Measurements from ENCODE around the gene TSPAN1. TPM values are rescaled to one million over a fixed set of nuclear protein-coding genes. Genes with fewer than 3 reads are reported as not detected.

TSPAN1 gene
- total and polyA plus RNA-seq, 2 of the 13 experiments (the other 11 are each of a cell fraction or from before 2014, with no cell fraction given) = 1.7 to 2.9 TPM

- TF ChIP-seq SALL2 (CRISPR knock-in tag; IDR thresholded peaks at IDR 0.05) = no peak
- TF ChIP-seq ZNF282 (IDR thresholded peaks at IDR 0.05; ENCODE audit: partially characterized antibody) = no peak
- TF ChIP-seq CEBPB (IDR thresholded peaks at IDR 0.05; ENCODE audit: borderline replicate concordance, low read depth, low read length) = no peak
- peak; percentile 92 for TF ChIP-seq SMC3 (IDR thresholded peaks at IDR 0.05; ENCODE audit: low read length)
- no peak for TF ChIP-seq ZNF644 (CRISPR knock-in tag; IDR thresholded peaks at IDR 0.05; ENCODE audit: low read depth)
- peak; percentile 95 for TF ChIP-seq STAG1 (CRISPR knock-in tag; IDR thresholded peaks at IDR 0.05)
- TF ChIP-seq CREM (IDR thresholded peaks at IDR 0.05) = no peak
- TF ChIP-seq CREM (CRISPR knock-in tag; IDR thresholded peaks at IDR 0.05) = no peak
These were observed 4.5 kb downstream of the TSPAN1 start (continued) for GRCh38 chr1:46179138-46180081.

GRCh38 chr1:46180082-46180616 is 5.3 kb downstream of the TSPAN1 start:
- Histone ChIP-seq H3K9me3 (ENCODE audit: low read length) (no peaks in the 10 kb centered on the region), H3K9ac (ENCODE audit: insufficient read depth, low read depth, low read length) (no peak overlapping the region), H3K79me2 (ENCODE audit: insufficient read depth, low read length) (no peaks in the 10 kb centered on the region), H3K4me1 (ENCODE audit: insufficient read depth, low read length) (peaks cover 64% of the 10 kb centered on the region), H3K4me2 (ENCODE audit: low read depth, low read length) (peak overlapping the region; percentile 45), H3K27ac (ENCODE audit: extremely low read length, insufficient read depth, low read length) (no peak overlapping the region), H4K20me1 (ENCODE audit: insufficient read depth, low read length) (no peaks in the 10 kb centered on the region), H3K36me3 (replicated peaks in 1 of 2; ENCODE audit: control insufficient read depth in 1 of 2, insufficient read depth in 2 of 2, low read length in 2 of 2) (no peaks in the 10 kb centered on the region), H3K27me3 (ENCODE audit: control insufficient read depth in 1 of 2, insufficient read depth in 2 of 2, low read length in 2 of 2) (peaks cover 0 to 3% of the 10 kb centered on the region in 2 experiments; a peak in 1 of 5 replicates), H2AFZ (ENCODE audit: low read length) (no peak overlapping the region), H3K4me3 (replicated peaks in 1 of 3; ENCODE audit: insufficient read depth in 1 of 3, low read depth in 2 of 3, low read length in 3 of 3) (peak overlapping the region in 1 of 3 experiments; percentile 9; a peak in 1 of 6 replicates)
- intact Hi-C loops (cut with micrococcal nuclease; ENCODE audit: unreplicated experiment) (loop anchor here (2.0 kb wide), 1 partner anchor 19 kb away; the partner anchor contains the start of gene POMGNT1), in situ Hi-C loops (cut with HindIII; ENCODE audit: extremely low pct_ligation_motif_present, low pct_unique_long_range_greater_than_20kb) (loop anchor here (5.0 kb wide), 1 partner anchor 42 kb away; no protein-coding TSS in a partner anchor)
- CTCF ChIA-PET (ENCODE audit: low intra/inter-chr PET ratio, low total read pairs) = interaction anchor here (3.2 to 4.9 kb wide), 2 partner anchors 43 to 142 kb away, joined by 43 to 88 read pairs; no protein-coding TSS in a partner anchor
- ATAC-seq (peak; percentile 66), DNase-seq (ENCODE audit: low spot score) (peak; percentile 36), FAIRE-seq (no peak)
- POLR2A ChIA-PET = no interaction called here
- WGBS (ENCODE audit: low lambda C conversion rate) = 26% methylated on average over 11 of the region's 12 CpGs
- no TSS peak for BruUV-seq (replicated peaks)
- TF ChIP-seq ATAD3A (CRISPR knock-in tag; IDR thresholded peaks at IDR 0.05) = no peak
- TF ChIP-seq ZNF350 (CRISPR knock-in tag; IDR thresholded peaks at IDR 0.05; ENCODE audit: borderline replicate concordance, low read depth) = peak; percentile 19; the same call in 1 of the 2 replicates
- 0 out of 2 replicates have a peak, but pooled peaks have one; percentile 31 for TF ChIP-seq ZSCAN21 (CRISPR knock-in tag; IDR thresholded peaks at IDR 0.05; ENCODE audit: borderline replicate concordance)
- peak; percentile 43 for TF ChIP-seq SALL1 (CRISPR knock-in tag; IDR thresholded peaks at IDR 0.05)
- TF ChIP-seq RAD21 (CRISPR knock-in tag; IDR thresholded peaks at IDR 0.05) = peak; percentile 59
- TF ChIP-seq STAG1 (CRISPR knock-in tag; IDR thresholded peaks at IDR 0.05) = peak; percentile 75
- no peak for TF ChIP-seq ZNF776 (CRISPR knock-in tag; IDR thresholded peaks at IDR 0.05)
- peak; percentile 26; the same call in 1 of the 2 replicates for TF ChIP-seq ZFX (CRISPR knock-in tag; IDR thresholded peaks at IDR 0.05; ENCODE audit: low read depth)
- TF ChIP-seq ZFY (CRISPR knock-in tag; IDR thresholded peaks at IDR 0.05) = 0 out of 2 replicates have a peak, but pooled peaks have one; percentile 10
- TF ChIP-seq RARA (CRISPR knock-in tag; IDR thresholded peaks at IDR 0.05) = peak; percentile 42
- no peak for TF ChIP-seq HNRNPLL (IDR thresholded peaks at IDR 0.05; ENCODE audit: low read depth, low read length, poor library complexity, severe bottlenecking)
- TF ChIP-seq ZNF317 (CRISPR knock-in tag; IDR thresholded peaks at IDR 0.05) = peak; percentile 59; the same call in 1 of the 2 replicates
- TF ChIP-seq TRIM24 (CRISPR knock-in tag; IDR thresholded peaks at IDR 0.05) = no peak
- peak; percentile 85 for TF ChIP-seq CTCF (CRISPR knock-in tag; IDR thresholded peaks at IDR 0.05)

Measured in HepG2 (cell line).